Endothelial cell of hepatic sinusoid (primary cell): ENCODE measurements around the gene PTPRR.

Experiments
- in situ Hi-C: cut with HindIII; loops from 2 replicates; pipeline ENCODE4 v1.10.0; 2017; ENCODE audit warnings: low sequenced_read_pairs

Gene PTPRR

DNA sequence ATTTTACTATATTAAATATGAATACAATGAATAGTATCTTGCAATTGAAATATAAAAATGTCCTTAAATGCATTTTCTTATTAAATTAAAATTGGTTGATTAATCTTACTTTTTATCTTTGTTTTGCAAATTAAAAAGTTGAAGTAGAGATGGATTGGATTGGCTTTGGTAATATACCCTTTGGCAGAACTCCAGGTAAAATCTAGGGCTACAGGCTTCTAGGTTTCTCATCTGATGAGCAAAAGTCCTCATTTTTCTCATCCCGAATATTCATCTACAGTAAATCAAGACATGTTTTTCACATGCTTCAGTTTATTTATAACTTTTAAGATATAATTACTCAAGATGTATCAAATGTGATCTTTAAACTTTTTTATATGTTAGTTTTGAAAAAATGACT is 2.2 kb downstream of the PTPRR start:
- in situ Hi-C loops: no loop called here

DNA sequence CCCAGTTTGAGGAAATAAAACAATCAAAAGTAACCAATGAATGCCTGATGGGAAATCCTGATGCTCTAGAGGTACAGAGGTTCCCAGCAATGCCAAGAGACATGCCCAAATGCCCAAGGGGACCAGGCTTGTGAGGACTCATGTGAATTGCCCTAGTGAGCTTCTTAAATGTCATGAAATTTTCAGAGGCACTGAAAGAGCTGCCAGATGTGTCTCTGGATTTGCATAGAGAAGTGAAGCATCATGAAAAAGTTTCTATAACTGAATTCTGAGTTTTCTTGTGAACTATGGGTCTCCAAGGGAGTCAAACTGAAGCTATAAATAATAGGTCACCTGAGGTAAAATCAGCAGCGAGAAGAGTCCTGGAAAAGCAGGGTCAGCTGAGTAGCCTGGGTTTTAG is 9.9 kb downstream of the PTPRR start:
- in situ Hi-C loops: no loop called here

DNA sequence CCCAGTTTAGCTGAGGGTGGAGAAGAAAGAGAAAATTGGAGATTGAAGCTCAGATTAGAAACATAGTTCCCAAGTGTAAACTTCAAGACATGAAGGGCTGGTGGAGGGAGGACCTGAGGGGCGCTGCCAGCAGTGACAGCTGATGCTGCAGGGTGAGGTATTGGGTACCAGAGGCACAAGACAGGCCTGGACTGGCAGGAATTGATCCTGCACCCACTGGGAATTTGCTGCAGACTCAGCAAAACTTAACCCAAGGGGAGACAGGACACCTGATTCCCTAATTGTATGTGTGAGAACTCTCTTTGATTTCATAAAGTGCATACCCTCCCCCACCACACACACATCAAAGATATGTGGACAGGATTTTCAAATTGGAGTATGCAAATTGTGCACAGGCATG is 11.6 kb downstream of the PTPRR start:
- in situ Hi-C loops: no loop called here

DNA sequence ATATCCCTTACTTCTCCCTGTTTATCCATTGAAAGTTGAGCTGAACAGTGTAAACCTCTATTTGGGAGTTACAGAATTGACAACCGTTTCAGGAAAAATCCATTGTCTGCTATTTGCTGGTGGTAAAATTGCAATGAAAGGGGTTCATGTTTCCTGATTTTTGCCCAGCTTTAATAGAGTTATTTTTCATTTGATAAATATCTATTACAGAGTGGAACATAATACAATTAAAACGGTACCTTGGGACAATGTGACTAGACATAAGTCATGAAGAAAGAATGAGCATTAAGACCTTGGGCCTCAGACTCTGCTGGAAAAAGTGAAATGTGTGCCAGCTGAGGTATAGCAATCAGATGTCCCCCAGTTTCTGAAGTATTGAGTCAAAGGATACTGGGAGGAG is 13.1 kb downstream of the PTPRR start:
- in situ Hi-C loops: no loop called here

DNA sequence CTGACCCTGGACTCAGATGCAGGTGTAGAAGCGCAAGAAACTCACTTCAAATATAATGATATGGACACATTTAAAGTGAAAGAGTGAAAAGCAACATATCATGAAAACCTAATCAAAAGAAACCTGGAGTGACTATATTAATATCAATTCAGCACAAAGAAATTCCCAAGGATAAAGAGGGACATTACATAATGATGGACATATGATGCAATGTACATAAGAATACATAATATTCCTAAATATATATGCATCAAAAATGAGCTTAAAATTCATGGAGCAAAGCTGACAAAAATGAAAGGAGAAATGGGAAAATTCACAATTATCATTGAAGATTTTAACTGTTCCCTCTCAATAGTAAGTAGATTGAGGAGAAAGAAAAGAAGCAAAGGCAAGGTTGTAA is 24.6 kb downstream of the PTPRR start:
- in situ Hi-C loops: no loop called here

DNA sequence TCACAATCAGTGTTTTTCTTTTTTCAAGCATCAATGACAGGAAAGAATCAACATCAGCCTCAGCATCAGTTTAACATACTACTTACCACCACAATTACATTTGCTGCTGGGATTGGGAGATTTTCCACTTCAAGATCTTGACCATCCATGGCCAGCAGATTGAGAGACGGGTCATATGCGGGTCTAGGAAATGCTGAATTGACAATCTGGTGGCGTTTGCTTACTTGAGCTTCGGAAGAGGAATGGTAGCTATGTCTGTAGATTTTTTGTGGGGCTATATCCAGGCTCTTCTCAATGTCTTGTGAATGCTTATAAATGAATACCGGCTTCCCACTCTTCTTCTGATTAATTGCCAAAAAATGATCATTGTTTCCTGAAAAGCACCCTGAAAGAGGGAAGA is 27.9 kb downstream of the PTPRR start:
- in situ Hi-C loops: no loop called here

DNA sequence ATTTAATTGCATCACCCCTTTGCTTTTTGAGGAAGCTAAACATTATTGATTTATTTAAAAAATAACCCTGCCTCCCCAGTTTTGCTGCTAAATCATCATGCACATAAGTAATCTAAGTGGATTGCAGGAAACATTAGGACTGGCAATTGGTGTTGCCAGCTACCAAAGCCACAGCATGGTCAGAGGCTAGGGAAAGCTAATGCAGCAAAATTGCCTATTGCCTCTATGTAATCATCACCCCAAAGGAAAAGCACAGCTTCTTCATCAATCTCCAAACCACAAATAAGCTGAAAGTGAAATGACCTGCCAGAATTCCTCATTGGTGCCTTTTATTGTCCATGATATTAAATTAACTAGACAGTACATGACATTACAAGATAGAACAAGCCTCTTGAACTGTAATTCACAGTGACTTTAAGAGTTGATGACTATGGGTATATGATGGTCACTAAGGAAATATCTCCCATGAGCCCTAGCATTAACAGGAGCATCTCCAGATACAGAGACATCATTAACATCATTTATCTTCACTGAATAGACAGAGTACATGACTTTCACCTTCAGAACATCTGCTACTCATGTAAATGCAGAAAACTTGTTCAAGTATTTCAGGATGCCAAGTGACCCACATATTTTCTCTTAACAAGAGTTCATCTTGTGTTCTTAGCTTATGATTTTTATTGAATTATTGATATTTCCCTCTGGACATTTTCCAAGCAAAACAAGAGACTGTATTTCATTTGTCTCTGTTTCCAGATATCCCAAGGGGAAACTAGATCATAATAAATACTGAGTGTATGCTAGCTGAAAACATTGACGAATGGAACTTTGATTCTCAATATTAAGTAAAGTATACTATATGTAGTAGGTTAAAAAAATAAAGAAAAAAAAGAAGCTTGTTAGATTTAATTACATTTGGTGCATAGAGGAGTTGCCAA is 29.4 kb downstream of the PTPRR start:
- in situ Hi-C loops: no loop called here

DNA sequence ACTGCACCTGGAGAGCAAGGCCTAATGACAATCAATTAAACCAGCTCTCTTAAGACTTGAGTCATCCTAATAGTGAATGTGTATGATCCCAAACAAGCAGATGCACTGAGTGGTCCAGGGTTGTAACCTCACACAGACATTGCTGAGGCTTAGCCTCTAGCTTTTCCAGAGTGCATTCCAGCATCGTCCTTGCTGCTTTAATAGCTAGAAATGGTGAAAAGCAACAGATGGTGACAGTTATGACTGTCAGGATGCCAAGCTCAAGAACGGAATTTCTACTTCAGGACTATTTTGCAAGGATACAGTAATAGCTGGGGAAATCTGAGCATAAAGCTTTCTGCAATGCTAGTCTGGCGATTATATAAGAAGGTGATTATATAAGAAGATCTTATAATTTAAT is 34.6 kb downstream of the PTPRR start:
- in situ Hi-C loops: no loop called here

DNA sequence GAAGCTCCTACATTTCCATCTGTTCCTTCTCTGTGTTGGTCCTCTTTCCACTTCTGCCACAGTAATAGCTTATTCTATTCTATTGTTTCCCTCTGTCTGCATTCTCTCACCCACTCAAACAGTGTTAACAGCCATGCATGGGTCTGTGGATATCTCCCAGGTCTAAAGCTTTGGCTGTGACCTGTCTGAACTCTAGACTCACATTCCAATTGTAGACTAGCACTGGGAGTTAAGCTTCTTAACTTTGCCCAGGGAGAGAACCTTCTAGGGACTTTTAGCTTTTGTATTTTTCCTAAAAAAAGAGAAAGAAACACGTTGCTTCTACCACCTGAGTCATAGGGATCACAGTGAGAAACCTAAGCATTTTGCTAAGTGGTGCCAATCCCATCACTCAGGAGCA is 36.7 kb downstream of the PTPRR start:
- in situ Hi-C loops: loop anchor here (5.0 kb wide), 1 partner anchor 38 kb away; the partner anchor contains the start of gene PTPRR

DNA sequence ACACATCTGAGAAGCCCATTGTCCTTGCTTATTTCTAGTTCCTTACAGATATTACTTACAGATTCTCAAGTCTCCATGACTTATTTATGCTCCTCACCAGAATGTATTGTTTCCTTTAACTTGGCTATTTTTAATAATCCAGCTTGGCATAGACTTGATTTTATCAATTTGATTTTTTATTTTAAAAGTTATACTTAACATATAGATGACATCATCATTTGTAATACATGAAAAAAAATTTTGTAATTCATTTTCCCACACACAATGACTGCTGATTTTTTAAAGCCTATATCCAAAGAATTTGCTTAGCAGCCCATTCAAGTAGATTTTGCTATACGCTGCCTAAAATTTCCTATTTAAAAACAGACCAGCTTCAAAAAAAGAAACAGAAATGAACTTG is 39.8 kb downstream of the PTPRR start:
- in situ Hi-C loops: loop anchor here (5.0 kb wide), 1 partner anchor 42 kb away; the partner anchor contains the start of gene PTPRR

DNA sequence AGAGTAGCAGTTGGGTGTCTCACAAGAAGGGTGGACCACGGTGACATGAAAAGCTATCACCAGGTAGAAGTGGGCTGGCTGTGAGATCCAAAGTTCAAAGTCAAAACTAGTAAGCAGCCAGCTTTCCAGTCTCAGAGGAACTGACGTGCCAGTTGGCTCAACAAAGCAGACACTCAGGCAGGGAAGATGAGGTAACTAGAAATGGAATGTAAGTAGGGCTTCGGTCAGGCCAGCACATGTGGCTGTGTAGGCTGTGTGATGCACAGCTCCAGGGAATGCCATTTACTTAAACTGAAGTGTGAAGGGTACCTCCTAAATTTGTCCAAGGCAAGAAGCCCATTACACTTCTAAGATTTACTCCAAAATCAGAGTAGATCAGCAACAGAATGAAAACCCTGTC is 43.6 kb downstream of the PTPRR start:
- in situ Hi-C loops: no loop called here

DNA sequence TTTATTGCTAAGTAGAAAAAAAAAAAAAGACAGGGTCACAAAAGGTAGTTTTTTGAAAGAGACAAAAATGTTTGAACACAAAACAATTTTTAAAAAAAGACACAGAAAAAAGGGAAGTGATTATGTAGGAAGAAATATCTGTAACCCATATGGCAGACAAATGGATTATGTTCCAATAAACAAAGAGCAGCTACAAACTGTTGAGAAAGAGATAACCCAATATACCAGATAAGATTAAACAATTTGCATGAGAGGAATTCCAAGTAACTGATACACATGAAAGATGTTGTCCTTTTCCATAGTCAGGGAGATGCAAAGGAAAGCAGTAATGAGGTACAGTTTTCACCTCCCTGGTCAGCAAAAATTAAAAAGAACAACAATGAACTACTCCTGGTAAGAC is 44.9 kb downstream of the PTPRR start:
- in situ Hi-C loops: no loop called here

DNA sequence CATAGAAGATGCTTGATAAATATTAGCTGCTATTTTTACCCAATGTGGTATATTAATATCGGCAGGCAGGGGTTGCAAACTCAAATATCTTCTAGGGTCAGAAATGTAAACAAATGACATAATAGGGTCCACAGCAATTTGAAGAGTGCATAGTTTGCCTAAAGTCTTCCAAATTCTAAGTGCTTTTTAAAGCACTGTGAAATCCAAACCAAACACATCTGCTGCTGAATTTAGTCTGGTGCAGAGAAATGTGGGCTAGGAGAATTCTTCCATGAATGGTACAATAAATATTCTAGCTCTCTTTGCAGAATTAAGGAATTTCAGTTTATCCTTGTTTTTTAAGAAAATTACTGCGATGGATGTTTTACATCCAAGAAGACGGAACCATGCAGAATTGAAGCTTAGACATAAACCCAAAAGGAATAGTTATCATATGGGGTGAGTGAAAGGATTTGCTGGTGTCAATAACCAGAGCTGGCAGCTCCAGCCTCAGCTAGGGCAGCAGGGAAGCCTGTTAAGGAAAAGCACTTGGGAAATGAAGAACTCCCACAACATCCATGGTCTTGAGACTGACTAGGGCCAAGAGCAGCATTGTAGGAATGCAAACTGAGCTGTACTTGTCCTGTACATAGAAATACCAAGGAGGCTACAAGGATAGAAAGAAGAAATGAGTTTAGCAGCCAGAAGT is 65.5 kb downstream of the PTPRR start:
- in situ Hi-C loops: no loop called here

DNA sequence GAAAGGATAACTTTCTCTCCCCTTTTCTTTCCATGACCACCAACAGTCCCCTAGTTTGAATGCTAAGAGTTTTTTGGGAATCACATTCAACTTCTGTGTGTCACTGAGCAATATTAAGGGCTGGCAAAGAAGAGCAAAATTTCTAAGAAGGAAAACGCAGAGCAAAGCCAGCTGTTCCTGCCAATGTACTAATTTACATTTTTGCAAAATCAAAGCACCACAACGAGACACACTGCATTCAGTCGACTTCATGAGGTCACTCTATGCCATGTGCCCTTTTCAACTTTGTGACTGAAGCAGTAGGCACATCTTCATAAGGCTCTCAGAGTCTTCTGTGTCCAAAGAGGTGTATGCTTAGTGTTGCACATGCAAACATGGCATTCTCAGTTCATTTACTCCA is 66.4 kb downstream of the PTPRR start:
- in situ Hi-C loops: no loop called here

DNA sequence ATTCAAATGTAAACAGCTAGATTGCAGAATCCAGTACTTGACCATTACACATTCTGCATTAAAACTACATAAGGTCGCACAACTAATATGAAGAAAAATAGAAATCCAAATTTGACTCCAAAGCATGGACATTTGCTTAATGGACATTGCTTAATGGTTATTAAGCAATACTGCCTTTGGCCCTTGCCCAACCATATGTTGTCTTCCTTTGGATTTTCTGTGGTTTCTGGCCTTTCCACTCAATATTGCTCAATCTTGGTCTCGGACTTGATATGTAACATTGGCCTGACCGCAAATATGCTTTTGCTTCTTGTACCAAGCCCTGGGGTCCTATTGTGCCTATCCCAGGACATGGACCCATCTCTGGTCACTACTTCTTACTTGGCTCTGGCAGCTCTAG is 67.2 kb downstream of the PTPRR start:
- in situ Hi-C loops: no loop called here

DNA sequence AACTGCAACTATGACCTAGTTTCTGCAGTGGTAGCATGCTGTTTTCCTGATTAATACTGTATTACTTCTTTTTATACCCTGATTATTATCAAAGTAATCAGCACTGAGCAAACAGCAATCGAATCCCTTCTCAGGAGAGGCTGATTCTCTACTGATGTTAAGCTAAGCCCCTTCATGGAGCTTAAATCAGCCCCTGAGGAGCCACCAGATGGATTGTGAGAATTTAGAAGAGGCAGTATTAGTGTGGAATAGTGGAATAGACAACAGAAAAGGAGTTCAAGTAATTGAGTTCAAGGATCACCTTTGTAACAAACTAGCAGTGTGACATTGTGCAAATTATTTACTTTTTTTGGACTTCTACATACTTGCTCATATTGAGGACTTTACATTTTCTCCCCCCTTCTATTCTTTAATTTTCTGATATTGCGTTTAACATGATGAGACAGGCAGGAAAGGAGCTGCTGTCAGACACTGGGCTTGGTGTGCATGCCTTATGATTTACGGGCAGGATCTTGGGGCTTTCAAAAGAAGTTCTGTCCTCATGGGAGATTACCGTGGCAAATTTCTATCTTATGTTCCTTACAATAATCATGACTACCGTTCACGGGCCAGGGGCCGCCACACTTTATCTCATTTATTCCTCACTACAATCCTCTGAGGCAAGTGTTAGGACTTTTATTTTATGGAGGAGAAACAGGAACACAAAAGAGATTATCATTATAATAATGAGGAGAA is 68.0 kb downstream of the PTPRR start:
- in situ Hi-C loops: no loop called here

DNA sequence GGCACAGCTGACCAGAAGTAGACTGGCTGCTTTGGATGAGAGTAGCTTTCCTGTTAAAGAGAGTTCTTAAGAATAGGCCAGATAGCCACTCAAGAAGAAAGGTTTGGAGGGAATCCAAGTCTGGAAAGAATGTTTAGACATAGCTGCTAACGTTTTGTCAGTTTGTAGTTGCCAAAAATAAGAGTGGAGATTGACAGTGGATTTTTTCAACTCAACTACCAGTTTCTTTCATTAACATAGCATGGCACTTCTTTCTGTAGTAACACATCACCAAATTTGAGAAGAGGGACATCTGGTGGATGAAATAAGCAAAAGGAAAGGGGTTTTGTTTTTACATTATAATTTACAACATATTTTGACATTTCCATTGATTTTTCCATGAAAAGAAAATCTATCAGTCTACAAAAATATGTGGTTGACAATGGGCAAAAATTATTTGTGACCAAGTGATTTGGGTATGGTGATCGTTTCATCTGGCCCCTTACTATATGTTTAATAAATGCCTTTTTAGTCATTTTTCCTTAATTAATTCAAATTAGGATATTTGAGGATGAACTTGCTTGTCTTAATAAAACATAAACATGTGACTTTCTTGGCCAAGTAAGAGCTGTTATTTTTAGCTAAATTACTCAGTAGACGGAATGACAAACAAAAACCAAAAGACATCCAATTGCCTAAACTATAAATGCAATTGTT is 71.1 kb downstream of the PTPRR start:
- in situ Hi-C loops: no loop called here

DNA sequence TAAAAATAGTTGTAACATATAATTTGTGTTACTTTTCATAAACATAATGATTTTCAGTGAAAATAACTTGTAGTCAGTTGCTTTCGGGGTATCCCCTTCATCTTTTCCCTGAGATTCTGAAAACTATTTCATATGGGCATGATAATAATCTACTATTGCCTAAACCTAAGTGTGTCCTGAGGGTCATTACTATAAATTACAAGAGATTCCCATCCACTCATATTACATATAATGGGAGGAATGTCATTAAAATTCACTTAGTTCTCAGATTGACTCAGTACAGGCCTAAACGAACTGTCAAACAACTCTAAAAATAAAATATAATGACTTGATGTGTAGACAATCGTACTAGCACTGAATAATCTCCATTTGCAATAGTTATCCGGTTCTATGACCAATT is 72.7 kb downstream of the PTPRR start:
- in situ Hi-C loops: no loop called here

DNA sequence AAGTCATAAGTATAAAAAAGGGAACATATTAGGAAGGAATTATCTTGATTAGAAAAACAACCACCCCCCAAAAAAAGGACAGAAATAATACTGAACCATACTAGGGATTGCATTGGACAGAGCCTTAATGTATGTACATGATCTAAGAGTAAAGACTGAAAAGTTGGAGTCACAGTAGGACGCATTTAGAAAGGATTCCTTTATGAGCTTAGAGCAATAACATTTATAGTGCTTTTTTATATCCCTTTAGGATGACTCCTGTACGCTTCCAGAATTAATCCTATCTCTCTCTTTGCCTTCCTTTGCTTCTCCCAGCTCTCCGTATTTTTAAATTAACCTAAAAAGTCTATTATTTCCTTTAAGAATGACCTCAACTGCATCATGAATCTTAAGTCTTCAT is 75.3 kb downstream of the PTPRR start:
- in situ Hi-C loops: no loop called here

DNA sequence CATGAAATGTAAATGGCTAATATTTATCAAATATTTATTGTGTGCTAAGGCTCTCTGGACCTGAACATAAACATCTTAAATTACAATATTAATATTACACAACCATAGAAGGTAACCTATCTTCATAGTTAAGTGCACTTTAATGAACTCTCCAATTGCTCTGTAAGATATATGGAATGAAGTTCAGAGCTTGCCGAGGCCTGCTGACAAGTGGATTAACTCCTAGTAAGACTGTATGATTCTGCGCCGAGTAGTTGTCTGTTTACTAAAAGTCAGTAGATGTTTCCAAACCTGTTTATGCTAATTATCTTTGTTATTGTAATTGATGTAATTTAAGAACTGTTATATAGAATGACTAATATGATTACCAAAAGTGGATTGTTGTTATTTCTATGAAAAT is 77.2 kb downstream of the PTPRR start:
- in situ Hi-C loops: loop anchor here (5.0 kb wide), 1 partner anchor 46 kb away; no protein-coding TSS in a partner anchor

DNA sequence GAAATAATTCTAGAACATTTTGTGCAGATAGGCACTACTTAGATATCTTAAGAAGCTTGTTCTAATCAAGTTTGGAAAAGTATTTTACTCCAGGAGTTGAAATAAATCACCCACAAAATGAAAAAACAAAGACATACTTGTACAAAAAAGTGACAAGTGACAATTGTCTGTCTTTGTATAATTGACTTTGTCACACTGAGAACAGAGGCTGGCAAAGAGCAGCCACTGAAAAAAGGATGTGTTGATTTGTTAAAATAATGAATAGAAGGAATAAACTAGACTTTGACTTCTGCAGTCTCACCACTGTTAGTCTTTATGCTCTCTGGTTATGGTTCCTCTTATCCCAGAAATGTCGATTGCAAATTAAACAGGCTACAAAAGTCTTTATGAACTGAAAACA is 77.6 kb downstream of the PTPRR start:
- in situ Hi-C loops: loop anchor here (5.0 kb wide), 1 partner anchor 46 kb away; no protein-coding TSS in a partner anchor
